SHP77 (cell line): Measurements from ENCODE around the gene NAV2.

Source experiments
- DNase-seq, 2 experiments: peaks; one replicate each; lab custom pipeline; 2025; lab: John Stamatoyannopoulos, UW

Gene NAV2

GRCh38 chr11:19740586-19740985 lies 27.9 kb downstream of the NAV2 start:
- DNase-seq: no peak

- DNase-seq: peak; percentile 15 to 17
Measured at GRCh38 chr11:19742588-19743292, 30.1 kb downstream of the NAV2 start.

GRCh38 chr11:19743622-19744021 lies 31.0 kb downstream of the NAV2 start:
- DNase-seq: no peak

GRCh38 chr11:19744130-19744529 lies 31.5 kb downstream of the NAV2 start:
- DNase-seq: no peak

- no peak for DNase-seq
Measured at GRCh38 chr11:19746086-19746485, 33.4 kb downstream of the NAV2 start.

- no peak for DNase-seq
Measured at GRCh38 chr11:19747634-19748033, 35.0 kb downstream of the NAV2 start.

- no peak for DNase-seq
Measured at GRCh38 chr11:19751055-19751454, 38.4 kb downstream of the NAV2 start.

- no peak for DNase-seq
Measured at GRCh38 chr11:19753451-19754106, 40.9 kb downstream of the NAV2 start.

GRCh38 chr11:19756675-19757475 lies 44.2 kb downstream of the NAV2 start:
- no peak for DNase-seq

- no peak for DNase-seq
Measured at GRCh38 chr11:19759389-19759788, 46.8 kb downstream of the NAV2 start.

GRCh38 chr11:19762266-19762665 lies 49.6 kb downstream of the NAV2 start:
- DNase-seq: no peak

- no peak for DNase-seq
Measured at GRCh38 chr11:19763330-19763729, 50.7 kb downstream of the NAV2 start.

GRCh38 chr11:19766206-19766605 lies 53.6 kb downstream of the NAV2 start:
- DNase-seq: no peak

- DNase-seq: no peak
Measured at GRCh38 chr11:19766810-19767209, 54.2 kb downstream of the NAV2 start.

- DNase-seq: no peak
Measured at GRCh38 chr11:19767627-19768151, 55.1 kb downstream of the NAV2 start.

- DNase-seq: no peak
Measured at GRCh38 chr11:19768197-19768596, 55.6 kb downstream of the NAV2 start.

GRCh38 chr11:19768815-19769214 lies 56.2 kb downstream of the NAV2 start:
- DNase-seq: no peak

GRCh38 chr11:19769820-19770219 lies 57.2 kb downstream of the NAV2 start:
- no peak for DNase-seq

- no peak for DNase-seq
Measured at GRCh38 chr11:19770277-19770676, 57.6 kb downstream of the NAV2 start.

GRCh38 chr11:19771463-19771862 lies 58.8 kb downstream of the NAV2 start:
- no peak for DNase-seq

GRCh38 chr11:19772480-19772879 lies 59.8 kb downstream of the NAV2 start:
- no peak for DNase-seq

- DNase-seq: no peak
Measured at GRCh38 chr11:19774329-19774728, 61.7 kb downstream of the NAV2 start.
